MG63 (cell line): ENCODE data around the gene ENG. TPM values are rescaled to one million over a fixed set of nuclear protein-coding genes. Genes with fewer than 3 reads are reported as not detected.
"Not testable (repeated sequence)": the region's sequence is repeated elsewhere in the genome, so short reads cannot be mapped to it uniquely, and the experiment has no call there.

Experiments
- DNase-seq: peaks from one replicate; pipeline ENCODE4 v3.0.0-alpha.2; 2020
- H3K27me3 ChIP-seq: fragments of 250-450 bp; sonication (Bioruptor Pico); 2 replicates; pipeline ENCODE4 v1.5.1; 2020; ENCODE audit warnings: mild to moderate bottlenecking, moderate library complexity
- H3K36me3 ChIP-seq: fragments of 250-450 bp; sonication (Bioruptor Pico); 2 replicates; pipeline ENCODE4 v1.5.1; 2020; ENCODE audit warnings: mild to moderate bottlenecking, moderate library complexity
- H3K4me3 ChIP-seq: fragments of 250-450 bp; sonication (Bioruptor Pico); 2 replicates; pipeline ENCODE4 v1.5.1; 2020; ENCODE audit warnings: mild to moderate bottlenecking, moderate library complexity
- H3K9me3 ChIP-seq: fragments of 250-450 bp; sonication (Bioruptor Pico); 2 replicates; pipeline ENCODE4 v1.5.1; 2020; ENCODE audit warnings: mild to moderate bottlenecking, moderate library complexity
- total RNA-seq: library from RNA; depleted of rRNA; stranded (reverse); fragments of >200 nt; shearing (Covaris generic); gene quantifications from 2 replicates; pipeline ENCODE4 v1.2.3, GENCODE V29; 2014; ENCODE audit warnings: low replicate concordance

The ENG gene
- total RNA-seq, 1 experiment from 2014 or later, result 14.0 TPM

GRCh38 chr9:127856094-127856728, 1.8 kb upstream of the ENG start:
- H3K4me3 ChIP-seq, result no peak overlapping the region
- no peak for DNase-seq
- H3K27me3 ChIP-seq, result no peaks in the 10 kb centered on the region
- H3K36me3 ChIP-seq, result peaks cover 24% of the 10 kb centered on the region
- no peaks in the 10 kb centered on the region for H3K9me3 ChIP-seq

- 0 out of 2 replicates have a peak, but pooled peaks cover 2% of the 10 kb centered on the region for H3K9me3 ChIP-seq
- no peak overlapping the region for H3K4me3 ChIP-seq
- no peak for DNase-seq
- no peaks in the 10 kb centered on the region for H3K27me3 ChIP-seq
- peaks cover 31% of the 10 kb centered on the region for H3K36me3 ChIP-seq
Observed at GRCh38 chr9:127855522-127855921, 1.1 kb upstream of the ENG start.

- Histone ChIP-seq H3K36me3 (peaks cover 37% of the 10 kb centered on the region), H3K9me3 (peaks cover 2% of the 10 kb centered on the region; the same call in 1 of the 2 replicates), H3K27me3 (no peaks in the 10 kb centered on the region), H3K4me3 (no peak overlapping the region)
- DNase-seq, result no peak
Observed at GRCh38 chr9:127854960-127855359, 502 bp upstream of the ENG start.

GRCh38 chr9:127853312-127854183, 910 bp downstream of the ENG start:
- no peaks in the 10 kb centered on the region for H3K27me3 ChIP-seq
- peaks cover 51% of the 10 kb centered on the region for H3K36me3 ChIP-seq
- peak; percentile 20 for DNase-seq
- peaks cover 9% of the 10 kb centered on the region; the same call in 1 of the 2 replicates for H3K9me3 ChIP-seq
- peak overlapping the region; percentile 75 for H3K4me3 ChIP-seq

DNA sequence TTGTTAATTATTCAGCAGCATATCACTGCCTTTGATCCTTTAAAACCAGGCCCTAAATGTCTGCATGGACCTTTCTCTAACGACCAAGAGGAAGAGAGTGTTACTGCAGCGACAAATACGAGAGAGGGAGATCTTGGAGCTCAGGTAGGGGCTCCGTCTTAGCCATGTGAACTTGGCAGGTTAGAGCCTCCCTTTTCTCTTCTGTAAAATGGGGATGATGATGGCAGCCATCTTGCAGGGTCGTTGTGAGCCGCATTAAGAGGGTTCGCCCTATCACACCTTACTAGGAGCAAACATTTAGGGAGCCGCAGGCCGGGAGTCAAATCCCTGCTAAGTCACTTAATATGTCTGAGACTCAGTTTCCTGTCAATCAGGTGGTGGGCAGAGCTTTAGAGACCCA, 1.6 kb downstream of the ENG start:
- Histone ChIP-seq H3K36me3 (peaks cover 54% of the 10 kb centered on the region), H3K4me3 (peak overlapping the region; percentile 75), H3K9me3 (peaks cover 9% of the 10 kb centered on the region; the same call in 1 of the 2 replicates), H3K27me3 (no peaks in the 10 kb centered on the region)
- DNase-seq, result no peak

GRCh38 chr9:127850286-127850830, 4.1 kb downstream of the ENG start:
- H3K9me3 ChIP-seq, result peaks cover 9% of the 10 kb centered on the region; the same call in 1 of the 2 replicates
- no peak overlapping the region for H3K4me3 ChIP-seq
- no peak for DNase-seq
- no peaks in the 10 kb centered on the region for H3K27me3 ChIP-seq
- H3K36me3 ChIP-seq, result peaks cover 54% of the 10 kb centered on the region

DNA sequence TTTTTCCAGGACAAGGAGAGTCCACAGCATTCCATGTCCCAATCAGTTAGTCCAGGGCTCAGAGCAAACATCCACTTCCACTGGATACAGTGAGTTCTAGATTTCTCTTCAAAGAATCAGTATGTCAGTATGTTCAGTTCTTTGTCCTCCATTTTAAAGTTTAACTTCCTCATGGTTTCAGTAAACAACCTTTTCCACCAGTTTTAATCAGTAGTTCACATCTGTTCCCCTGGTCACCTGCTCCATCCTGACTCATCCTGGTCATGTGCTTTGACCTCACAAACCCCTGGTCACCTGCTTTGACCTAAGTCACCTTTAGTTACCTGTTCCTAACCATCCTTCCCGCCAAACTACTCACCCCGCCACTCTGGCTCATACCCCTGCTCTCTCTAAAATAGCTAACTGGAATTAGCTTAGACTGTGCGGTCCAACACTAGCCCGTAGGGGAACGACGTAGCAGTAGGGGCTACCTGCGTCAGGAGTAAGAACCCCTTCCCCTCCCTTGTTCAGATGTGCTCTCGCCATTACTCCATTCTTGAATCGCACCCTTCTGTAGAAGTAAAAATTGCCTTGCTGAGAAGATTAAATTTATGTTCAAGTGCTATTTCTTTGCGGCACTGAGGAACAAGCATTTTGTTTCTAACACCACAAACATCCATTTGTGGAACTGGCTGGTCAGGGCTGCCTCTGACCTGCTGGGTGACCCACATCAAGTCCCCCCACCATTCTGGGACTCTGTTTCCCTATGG, 5.5 kb downstream of the ENG start:
- Histone ChIP-seq H3K9me3 (peaks cover 9% of the 10 kb centered on the region; the same call in 1 of the 2 replicates), H3K4me3 (no peak overlapping the region), H3K36me3 (peaks cover 50% of the 10 kb centered on the region), H3K27me3 (no peaks in the 10 kb centered on the region)
- no peak for DNase-seq

DNA sequence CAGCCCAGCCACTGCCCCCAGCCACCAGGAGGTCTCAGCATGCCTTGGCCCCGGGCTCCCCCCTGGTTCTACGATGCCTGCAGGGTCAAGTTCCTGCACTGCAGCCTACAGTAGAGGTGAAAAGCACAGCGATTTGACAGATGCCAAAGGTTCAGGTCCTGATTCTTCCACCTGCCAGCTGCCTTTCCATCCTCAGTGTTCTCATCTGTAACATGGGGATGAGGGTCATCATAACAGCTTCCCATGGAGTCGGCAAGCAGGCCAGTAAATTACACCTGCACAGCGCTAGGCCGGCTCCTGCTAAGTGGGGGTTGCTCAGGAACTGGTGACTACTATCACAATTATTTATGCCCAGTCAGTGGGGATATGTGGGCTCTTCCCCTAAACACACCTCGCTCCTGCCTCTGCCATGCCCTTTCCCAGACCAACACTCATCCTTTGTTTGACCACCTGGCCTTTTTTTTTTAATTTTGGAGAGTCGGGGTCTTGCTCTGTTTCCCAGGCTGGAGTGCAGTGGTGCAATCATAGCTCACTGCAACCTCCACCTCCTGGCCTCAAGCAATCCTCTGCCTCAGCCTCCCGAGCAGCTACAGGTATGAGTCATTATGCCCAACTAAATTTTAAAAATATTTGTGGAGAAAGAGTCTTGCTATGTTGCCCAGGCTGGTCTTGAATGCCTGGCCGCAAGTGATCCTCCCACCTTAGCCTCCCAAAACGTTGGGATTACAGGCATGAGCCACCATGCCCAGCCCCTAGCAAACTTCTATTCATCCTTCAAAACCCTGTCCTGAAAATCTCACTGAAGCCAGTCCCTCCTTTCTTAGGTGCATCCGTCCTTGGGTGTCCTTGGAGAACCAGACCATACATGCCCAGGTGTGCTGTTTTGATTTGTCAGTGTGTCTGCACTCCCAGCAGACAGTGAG, 6.4 kb downstream of the ENG start:
- no peak overlapping the region for H3K4me3 ChIP-seq
- no peaks in the 10 kb centered on the region for H3K27me3 ChIP-seq
- DNase-seq, result no peak
- peaks cover 9% of the 10 kb centered on the region; the same call in 1 of the 2 replicates for H3K9me3 ChIP-seq
- H3K36me3 ChIP-seq, result peaks cover 48% of the 10 kb centered on the region

DNA sequence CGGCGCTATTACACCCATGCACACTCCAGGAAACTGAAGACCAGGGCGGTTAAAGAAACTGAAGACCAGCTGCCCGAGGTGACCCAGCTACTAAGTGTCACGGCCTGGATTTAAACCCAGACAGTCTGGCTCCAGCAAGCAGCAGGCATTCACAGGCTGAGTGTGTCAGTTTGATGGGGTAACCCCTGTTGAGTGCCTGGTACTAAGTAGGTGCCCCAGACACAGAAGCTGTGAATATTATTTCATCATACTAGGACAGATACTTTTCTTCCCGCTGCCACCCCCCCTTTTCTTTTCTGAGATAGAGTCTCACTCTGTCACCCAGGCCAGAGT, 7.3 kb downstream of the ENG start:
- Histone ChIP-seq H3K27me3 (no peaks in the 10 kb centered on the region), H3K4me3 (no peak overlapping the region), H3K36me3 (peaks cover 47% of the 10 kb centered on the region), H3K9me3 (peaks cover 9% of the 10 kb centered on the region; the same call in 1 of the 2 replicates)
- peak; percentile 68 for DNase-seq

GRCh38 chr9:127846443-127847177, 7.8 kb downstream of the ENG start:
- peaks cover 46% of the 10 kb centered on the region for H3K36me3 ChIP-seq
- DNase-seq, result no peak
- H3K4me3 ChIP-seq, result no peak overlapping the region
- H3K27me3 ChIP-seq, result no peaks in the 10 kb centered on the region
- H3K9me3 ChIP-seq, result peaks cover 9% of the 10 kb centered on the region; the same call in 1 of the 2 replicates

GRCh38 chr9:127845619-127846018, 8.8 kb downstream of the ENG start:
- DNase-seq, H3K4me3 ChIP-seq: not testable (repeated sequence)
- H3K36me3 ChIP-seq, result peaks cover 39% of the 10 kb centered on the region

DNA sequence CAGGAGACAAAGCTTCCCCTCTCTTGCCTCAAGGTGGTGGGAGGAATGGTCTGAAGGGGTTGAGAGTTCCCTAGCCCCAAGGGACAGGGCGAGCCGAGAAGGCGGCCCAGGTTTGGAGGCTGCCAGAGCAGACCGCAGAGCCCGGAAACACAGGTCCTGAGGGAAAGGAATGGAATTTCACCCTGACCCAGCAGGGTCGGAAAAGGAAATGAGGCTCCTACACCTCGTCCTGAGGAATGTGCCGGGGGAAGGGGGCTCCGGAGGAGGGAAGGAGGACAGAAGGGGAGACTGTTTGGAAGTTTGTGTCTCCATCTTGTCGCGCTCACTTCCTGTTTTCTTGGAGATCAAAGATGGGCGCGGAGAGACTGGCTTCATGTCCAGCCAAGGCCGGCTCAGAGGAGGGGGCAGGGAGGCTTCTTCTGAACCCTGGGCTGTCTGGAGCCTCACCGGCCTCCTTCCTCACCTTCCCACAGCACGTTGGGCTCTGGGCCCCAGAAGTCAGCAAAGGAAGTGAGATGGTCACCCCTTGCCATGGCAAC, 9.6 kb downstream of the ENG start:
- peaks cover 38% of the 10 kb centered on the region for H3K36me3 ChIP-seq
- H3K9me3 ChIP-seq, result peaks cover 6% of the 10 kb centered on the region; the same call in 1 of the 2 replicates
- H3K4me3 ChIP-seq, result no peak overlapping the region
- DNase-seq, result no peak
- no peaks in the 10 kb centered on the region for H3K27me3 ChIP-seq

More at GRCh38 chr9:127845619-127846018, 8.8 kb downstream of the ENG start:
- H3K27me3 ChIP-seq, H3K9me3 ChIP-seq: not testable (repeated sequence)

DNA sequence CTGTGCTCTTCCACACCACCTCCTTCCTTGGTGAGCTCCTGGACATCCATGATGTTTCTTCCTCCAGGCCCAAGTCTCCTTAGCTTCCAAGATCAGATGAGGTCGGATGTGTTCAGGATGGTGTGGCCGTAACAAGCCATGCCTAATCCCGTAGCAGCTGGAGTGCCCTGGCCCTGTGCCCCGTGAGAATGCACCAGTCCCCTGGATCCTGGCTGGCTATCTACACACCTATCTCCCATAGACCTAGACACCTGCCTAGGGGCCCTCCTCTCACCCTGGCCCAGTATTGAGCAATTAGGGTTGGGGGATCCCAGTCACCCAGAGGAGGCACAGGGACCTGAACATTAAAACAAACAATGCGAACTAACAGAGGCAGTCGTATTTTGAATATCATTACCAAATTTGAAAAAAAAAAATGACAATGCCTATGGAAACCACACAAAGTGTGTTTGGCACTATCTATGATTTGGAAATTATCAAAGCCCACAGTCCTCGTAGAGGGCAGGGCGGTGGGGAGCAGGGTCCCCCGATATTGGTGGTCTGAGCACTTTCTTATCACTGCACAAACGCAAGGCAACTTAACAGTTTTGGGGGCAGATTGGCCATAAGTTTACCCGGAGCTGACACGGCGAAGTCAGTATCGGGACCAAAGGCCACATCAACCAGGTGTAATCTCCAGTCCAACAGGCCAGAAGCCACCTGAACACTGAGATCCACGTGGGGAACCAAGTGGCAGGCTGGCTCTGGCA, 13.2 kb downstream of the ENG start:
- H3K36me3 ChIP-seq, result peaks cover 44% of the 10 kb centered on the region
- no peak overlapping the region for H3K4me3 ChIP-seq
- H3K27me3 ChIP-seq, result no peaks in the 10 kb centered on the region
- no peak for DNase-seq
- H3K9me3 ChIP-seq, result no peaks in the 10 kb centered on the region

- H3K36me3 ChIP-seq, result peaks cover 48% of the 10 kb centered on the region
- H3K27me3 ChIP-seq, result no peaks in the 10 kb centered on the region
- peak overlapping the region; percentile 22 for H3K4me3 ChIP-seq
Observed at GRCh38 chr9:127838375-127839078, 15.9 kb downstream of the ENG start.

More at GRCh38 chr9:127838375-127839078, 15.9 kb downstream of the ENG start:
- peak; percentile 100 for DNase-seq
- H3K9me3 ChIP-seq, result no peaks in the 10 kb centered on the region
